Stimulated activated CD8-positive, alpha-beta memory T cell treated with anti-CD3 and anti-CD28 coated beads, Interleukin-2, amount 100 ng/mL, for 48 hours (primary cell): ENCODE data around the gene RMDN3.

Source experiments
- DNase-seq, 2 donors: peaks; one replicate each; pipeline ENCODE4 v3.0.0-alpha.2; 2020; ENCODE audit warnings: low read depth in 2 of 2

RMDN3 gene

GRCh38 chr15:40693904-40694687, 61.0 kb downstream of the RMDN3 start:
- no peak for DNase-seq

- no peak for DNase-seq
These were observed 63.3 kb downstream of the RMDN3 start for GRCh38 chr15:40691737-40692136.

DNA sequence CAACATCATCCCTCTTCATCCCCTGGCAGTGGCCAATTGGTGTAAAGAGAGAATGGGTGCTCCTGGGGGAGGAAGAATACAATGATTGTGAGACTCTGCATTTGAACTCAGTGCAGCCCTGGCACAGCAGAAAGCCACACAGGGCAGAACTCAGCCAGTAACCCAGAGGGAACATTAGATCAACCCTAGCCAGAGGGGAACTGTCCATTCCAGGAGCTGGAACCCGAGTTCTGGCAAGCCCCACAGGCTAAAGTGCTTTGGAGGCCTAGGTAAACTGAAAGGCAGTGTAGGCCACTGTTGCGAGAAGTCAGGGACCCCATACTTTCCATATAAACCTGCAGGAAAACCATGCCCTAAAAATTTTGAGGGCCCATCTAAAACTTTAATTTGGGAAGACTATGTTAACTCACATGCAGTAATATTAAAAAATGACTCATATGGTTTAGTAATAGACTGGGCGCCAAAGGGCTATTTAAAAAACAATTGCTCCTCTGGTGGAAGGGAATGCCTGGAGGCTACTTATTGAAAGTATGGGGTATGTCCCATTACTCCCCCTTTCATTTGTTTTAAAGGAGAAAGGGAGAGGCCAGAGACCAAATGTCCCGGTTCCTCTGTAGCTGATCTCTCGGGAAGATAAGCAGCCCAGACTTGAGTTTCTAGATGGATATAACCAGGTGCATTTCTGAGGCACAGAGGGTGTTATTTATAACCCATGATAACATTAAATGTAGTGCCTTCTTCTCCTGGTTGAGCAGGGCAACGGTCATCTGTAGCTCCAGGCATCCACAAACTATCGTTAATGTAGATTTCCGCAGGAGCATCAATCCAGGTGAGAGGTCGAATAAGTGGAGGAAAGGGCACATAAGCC, 65.9 kb downstream of the RMDN3 start:
- DNase-seq: no peak
